HG02759 (cell line): ENCODE results near the gene DCTN4.

Experiments used
- ATAC-seq: cut with Tn5 transposase; IDR thresholded peaks from one replicate; pipeline ENCODE4 v1.9.1; 2021; ENCODE audit warnings: mild to moderate bottlenecking, moderate library complexity; ENCODE audit not compliant: unreplicated experiment

The DCTN4 gene

DNA sequence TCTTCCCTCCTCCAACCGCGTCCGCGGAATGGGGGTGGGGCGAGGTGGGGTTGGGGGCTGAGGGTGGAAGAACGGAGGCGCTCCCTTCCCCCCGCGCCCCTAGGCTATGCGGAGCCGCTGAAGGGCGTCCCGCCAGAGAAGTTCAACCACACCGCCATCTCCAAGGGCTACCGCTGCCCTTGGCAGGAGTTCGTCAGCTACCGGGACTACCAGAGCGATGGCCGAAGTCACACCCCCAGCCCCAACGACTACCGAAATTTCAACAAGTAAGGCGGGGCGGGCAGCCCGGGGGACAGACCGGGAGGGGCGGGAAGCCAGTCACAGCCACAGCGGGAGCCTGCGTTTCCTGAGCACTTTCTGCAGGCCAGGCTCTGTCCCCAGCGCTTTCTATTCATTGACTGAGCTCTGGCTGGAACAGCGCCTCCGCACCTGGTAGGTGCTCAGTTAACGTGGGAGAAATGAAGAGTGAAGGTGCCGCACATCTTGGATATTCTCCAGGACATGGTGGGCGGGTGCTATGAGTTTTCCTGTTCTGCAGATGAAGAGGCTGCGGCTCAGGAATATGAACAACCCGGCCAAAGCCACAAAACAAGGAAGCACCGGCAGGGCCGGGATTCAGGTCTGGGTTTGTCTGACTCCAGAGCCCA, 86.5 kb downstream of the DCTN4 start:
- ATAC-seq: peak; percentile 44

DNA sequence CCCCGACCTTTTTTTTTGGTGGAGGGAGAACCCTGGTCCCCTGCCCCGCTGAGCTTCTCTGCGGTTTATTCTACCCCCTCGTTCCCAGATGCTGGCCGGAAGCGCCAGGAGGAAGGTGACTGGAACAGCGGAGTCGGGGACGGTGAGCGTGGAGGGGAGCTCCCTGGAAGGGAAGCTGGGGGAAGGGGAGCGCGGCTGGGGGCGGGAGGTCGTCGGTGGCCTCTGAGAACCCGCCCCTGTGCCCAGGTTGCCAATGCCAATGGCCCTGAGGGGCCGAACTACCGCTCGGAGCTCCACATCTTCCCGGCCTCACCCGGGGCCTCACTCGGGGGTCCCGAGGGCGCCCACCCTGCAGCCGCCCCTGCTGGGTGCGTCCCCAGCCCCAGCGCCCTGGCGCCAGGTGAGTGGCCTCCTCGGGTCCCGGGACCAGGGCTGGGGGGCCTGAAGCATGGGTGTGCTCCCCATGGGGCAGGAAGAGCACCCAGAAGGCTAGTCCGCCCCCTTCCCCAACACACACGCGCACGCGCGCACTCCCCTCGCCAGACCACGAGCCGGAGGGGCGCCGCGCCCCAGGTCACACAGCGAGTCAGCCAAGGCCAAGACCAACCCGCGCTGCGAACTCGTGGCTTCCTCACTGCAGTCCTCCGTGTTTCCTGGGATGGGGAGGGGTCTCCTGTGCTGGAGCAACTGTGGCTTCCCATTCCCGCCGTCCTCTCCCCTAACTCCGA, 87.1 kb downstream of the DCTN4 start:
- peak; percentile 39 for ATAC-seq

DNA sequence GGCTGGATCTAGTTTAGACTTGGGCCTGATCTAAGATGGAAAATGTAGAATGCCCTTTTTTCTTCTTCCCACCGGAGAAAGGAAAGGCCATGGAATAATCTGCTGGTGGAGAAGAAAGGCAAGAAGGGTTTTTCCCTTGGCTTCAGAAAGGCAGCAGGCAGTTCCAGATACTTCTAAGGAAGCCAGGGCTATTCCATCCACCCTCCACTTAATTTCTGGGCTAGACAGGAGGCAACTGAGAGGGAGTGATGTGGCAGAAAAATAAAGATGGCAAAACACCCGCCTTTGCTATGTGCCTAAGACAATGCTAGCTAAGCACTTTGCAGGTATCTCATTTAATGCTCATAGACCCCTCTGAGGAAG, 87.9 kb downstream of the DCTN4 start:
- ATAC-seq: no peak

DNA sequence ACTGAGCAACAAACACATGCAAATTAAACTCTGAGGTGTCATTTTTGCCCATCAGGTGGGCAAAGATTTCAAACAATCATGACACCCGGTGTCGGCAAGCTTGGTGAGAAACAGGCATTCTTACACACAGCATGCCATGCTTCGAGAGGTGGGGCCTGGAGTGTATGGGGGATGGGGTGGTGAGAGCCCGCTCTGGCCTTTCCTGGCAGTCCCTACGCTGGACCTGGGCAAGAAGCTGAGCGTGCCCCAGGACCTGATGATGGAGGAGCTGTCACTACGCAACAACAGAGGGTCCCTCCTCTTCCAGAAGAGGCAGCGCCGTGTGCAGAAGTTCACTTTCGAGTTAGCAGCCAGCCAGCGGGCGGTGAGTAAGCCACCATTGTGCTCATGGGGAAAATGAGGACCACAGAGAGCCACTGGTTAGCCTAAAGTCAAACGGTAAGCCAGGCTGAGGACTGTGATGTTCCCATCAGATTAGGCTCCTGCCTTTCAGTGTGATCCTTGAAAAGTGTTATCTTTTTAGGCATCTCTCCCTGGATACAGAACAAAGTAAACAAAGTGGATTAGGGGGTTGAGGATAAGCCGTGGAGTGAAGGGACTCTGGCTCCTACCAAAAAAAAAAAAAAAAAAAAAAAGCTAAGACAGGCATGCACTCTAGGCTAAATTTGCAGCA, 88.4 kb downstream of the DCTN4 start:
- ATAC-seq: no peak

DNA sequence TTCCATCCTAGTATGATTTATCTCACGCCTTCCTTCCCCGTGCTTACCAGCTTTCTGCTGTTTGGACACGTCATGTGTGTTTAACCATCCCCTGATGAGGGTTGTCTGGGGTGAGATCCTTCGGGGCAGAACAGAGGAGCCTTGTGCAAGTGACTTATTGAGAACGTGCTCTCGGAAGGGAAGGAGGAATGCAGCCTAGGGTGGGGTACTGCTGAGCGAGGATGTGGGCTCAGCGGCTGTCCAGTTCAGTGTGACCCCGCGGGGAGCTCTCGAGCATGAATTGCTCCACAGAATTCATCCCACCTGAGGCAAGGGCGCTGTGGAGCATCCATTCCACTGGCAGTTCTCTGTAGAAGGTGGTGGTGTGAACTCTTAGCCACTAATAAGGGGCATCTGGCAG, 93.8 kb downstream of the DCTN4 start:
- ATAC-seq: no peak

DNA sequence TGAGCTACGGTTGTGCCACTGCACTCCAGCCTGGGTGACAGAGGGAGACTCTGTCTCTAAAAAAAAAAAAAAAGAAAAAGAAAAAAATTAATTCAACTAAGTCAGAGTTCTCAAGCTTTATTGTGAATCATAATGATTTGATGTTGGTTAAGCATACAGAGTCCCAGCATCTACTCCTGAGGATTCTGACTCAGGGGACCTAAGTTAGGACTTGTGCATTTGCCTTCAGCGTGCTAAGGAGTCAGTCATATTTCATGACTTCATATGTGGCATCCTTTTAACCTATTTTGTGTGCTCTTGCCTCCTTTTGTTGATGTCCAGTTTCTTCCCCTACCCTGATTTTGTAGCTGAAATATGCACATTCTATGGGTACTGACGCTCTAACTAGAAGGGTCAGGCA, 94.9 kb downstream of the DCTN4 start:
- ATAC-seq: no peak

DNA sequence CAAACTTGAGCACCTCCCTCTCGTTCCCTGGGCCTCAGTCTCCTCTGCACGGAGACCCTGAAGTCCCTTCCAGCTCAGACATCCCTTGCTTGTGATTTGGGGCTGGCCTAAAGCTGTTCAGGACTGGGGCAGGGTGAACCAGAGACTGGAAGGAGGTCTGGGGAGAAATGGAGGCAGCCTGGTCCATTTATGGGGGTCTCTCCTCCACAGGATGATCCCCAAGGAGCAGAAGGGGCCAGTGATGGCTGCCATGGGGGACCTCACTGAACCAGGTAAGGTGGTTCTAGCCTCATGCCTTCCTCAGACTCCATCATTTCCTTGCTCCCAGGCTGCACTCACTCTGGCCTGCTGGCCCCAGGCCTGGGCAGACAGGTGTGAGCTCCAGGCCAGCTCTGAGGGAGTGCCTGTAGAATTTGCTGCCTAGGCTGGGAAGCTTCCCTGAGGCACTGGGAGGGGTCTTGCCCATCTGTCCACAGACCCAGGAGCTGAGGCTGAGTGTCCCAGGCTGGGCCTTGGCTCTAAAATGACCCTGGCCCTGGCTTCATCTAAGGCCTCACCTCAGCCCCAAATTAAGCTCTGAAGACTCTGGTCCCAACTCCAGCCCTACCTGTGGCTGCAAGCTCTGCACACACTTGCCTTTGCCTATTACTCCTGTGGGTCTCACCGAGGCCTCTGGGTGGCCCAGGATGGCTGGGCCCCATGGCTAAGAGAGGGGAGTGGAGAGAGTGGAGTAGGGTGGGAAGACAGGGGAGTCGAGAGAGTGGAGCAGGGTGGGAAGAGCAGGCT, 95.9 kb downstream of the DCTN4 start:
- no peak for ATAC-seq

DNA sequence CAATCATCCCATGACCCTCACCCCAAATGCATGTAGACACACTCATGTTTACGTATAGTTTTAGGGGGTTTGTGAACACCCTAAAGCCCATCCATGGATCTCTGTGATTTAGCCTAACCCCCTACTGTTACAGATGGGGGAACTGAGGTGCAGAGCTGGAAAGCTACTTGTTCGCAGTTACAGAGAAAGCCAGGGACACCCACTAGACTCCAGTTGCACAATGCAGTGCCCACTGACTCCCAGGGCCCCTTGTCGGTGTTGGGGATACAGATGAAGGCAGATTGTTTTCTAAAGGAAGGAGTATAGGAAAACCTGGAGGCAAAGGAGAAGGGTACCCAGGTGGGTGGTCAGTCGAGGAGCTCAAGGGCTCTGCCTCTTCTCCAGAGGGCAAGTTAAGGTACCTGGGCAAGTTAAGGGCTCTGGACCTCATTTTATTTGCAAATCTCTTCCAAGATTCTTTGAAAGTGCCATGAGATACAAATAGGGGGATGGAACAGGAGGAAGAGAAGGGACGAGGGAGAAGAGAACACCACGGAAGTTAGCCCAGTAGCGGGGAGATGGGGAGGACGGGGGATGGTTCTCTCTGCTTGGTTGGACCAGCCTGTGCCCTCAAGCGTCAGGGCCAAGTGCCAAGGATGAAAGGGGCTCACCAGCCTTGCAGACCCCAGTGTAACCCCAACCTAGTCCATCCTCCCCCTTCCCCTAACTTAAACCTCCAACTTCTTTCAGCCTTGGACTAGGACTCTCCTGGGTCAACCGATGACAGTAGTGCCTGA, 96.8 kb downstream of the DCTN4 start:
- ATAC-seq: no peak

DNA sequence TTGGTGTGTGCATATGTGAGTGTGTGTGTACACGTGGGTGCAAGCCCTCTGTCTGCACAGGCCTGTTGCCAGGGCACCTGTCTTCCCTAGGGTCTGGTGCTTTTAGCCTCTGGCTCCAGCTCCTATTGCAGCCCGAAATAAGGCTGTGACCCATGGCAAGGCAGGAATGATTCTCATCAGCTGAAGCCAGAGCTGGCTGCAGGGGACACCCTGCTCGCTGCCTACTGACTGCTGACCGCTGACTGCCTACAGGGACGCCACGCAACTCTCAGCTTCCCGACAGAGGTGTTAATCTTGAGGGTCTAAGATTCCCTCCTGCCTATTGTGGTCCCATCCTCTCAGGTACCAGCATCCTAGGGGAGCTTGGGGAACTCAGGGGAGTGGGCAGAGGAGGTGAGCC, 97.7 kb downstream of the DCTN4 start, which contains the start of gene MYOZ3:
Gene MYOZ3 (plus strand): TSS at position 166 of the 400 bp plus-strand sequence. CDS start 1,691 bp downstream, outside the sequence.
- ATAC-seq: no peak

DNA sequence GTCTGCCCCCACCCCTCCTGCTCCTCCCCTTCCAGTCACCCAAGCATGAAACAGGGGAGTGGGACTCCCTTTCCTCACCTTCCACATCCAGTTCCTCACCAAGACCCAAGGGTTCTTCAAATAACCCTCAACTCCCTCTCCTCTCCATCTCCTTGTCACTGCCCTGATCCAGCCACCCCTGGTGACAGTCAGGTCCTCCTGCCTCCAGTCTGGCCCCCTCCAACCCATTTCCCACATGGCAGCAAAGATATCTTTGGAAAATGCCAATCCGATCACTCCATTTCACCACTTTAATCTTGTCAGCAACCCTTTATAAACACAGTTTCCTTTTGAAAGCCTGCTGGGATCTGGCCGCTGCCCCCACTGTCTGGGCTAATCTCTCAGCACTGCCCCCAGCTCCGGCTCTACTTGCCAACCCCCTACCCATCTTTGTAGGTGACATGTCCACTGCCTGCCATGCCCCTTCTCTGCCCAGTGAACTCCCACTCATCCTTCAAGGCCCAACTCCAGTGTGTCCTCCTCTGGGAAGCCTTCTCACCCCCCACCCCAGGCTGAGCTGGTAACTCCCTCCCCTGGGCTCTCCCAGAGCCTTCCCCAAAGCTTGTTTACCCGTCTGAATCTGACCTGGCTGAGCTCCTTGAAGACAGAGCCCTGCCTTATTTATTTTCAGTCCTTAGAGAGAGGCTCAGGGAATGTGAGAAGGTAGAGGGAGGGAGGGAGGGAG, 98.5 kb downstream of the DCTN4 start:
- no peak for ATAC-seq

DNA sequence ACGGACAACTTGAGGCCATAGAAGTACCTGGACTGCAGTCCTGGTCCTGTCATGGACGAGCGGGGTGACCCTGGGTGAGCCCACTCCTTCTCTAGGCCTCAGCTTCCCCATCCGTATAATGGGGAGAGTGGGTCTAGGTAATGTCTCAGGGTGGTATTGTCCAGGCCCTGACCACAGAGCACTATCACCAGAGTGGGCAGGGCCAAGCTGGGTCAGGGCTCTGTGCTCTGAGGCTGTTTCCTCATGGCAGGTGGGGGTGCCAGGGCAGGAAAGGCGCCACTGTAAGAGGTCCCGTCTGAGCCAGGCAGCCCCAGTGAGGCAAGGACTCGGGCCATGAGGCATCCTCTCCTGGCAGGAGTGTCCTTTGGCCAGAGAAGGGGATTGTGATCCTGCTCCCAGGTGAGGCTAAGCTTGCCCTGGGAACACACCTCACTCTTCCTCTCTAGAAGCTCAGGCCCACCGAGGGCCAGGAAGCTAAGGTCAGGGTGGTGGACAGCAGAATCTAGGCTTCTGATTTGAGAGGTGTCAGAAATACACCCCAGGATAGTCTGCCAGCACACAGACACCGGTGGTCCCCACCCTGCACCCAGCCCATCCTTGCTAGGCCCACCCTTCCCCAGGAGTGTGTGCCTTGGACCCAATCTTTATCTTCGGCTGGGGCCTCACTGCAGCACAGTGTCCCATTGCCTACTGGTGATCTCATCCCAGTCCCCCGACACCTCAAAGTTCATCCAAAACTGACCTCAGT, 99.3 kb downstream of the DCTN4 start:
- ATAC-seq: no peak

DNA sequence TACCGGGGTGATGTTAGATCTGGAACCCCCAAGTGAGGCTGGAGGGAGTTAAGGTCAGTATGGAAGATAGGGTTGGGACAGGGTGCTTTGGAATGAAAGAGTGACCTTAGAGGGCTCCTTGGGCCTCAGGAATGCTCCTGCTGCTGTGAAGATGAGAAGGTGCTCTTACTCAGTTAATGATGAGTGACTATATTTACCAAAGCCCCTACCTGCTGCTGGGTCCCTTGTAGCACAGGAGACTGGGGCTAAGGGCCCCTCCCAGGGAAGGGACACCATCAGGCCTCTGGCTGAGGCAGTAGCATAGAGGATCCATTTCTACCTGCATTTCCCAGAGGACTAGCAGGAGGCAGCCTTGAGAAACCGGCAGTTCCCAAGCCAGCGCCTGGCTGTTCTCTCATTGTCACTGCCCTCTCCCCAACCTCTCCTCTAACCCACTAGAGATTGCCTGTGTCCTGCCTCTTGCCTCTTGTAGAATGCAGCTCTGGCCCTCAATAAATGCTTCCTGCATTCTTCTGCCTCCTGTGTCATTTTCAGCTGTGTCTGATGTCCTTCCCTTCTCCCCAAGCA, 100.0 kb downstream of the DCTN4 start:
- ATAC-seq: no peak
